ENCODE measurements around the gene MAP7D2. TPM values are rescaled to one million over a fixed set of nuclear protein-coding genes. Genes with fewer than 3 reads are reported as not detected.

MAP7D2 gene
- total RNA-seq, 4 donors from 2014 or later = 0.19 to 0.83 (median 0.44) TPM

DNA sequence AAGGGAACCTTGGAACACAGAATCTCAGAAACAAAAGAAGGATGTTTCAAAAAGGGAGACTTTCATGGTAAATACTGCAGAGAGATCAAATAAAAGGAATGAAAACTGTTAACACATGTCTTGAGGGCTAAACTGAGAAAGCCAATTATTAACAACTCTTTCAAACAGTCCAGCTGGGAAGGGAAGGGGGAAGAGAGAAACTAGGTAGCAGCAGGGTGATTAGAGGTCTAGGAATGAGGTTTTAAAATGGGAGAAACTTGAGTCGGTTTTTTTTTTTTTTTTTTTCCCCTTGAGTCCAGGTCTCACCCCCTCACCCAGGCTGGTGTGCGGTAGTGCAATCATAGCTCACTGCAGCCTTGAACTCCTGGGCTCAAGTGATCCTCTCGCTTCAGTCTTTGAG lies 130.2 kb downstream of the MAP7D2 start:
- intact Hi-C loops (cut with DNase I) = no loop called here
- H3K4me1 ChIP-seq = peaks cover 3 to 12% (median 8%) of the 10 kb centered on the region in 4 donors
- H3K36me3 ChIP-seq = no peaks in the 10 kb centered on the region
- no peak overlapping the region for H3K4me3 ChIP-seq
- TF ChIP-seq, protein P1, sequence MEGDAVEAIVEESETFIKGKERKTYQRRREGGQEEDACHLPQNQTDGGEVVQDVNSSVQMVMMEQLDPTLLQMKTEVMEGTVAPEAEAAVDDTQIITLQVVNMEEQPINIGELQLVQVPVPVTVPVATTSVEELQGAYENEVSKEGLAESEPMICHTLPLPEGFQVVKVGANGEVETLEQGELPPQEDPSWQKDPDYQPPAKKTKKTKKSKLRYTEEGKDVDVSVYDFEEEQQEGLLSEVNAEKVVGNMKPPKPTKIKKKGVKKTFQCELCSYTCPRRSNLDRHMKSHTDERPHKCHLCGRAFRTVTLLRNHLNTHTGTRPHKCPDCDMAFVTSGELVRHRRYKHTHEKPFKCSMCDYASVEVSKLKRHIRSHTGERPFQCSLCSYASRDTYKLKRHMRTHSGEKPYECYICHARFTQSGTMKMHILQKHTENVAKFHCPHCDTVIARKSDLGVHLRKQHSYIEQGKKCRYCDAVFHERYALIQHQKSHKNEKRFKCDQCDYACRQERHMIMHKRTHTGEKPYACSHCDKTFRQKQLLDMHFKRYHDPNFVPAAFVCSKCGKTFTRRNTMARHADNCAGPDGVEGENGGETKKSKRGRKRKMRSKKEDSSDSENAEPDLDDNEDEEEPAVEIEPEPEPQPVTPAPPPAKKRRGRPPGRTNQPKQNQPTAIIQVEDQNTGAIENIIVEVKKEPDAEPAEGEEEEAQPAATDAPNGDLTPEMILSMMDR (IDR thresholded peaks at IDR 0.05) = no peak
- TF ChIP-seq POLR2AphosphoS5 (IDR thresholded peaks at IDR 0.05) (no peak), POLR2A (IDR thresholded peaks at IDR 0.05; ENCODE audit: low read depth) (no peak)
- H3K27me3 ChIP-seq = no peaks in the 10 kb centered on the region
- no peak for DNase-seq (ENCODE audit: extremely low spot score)
- no peak overlapping the region for H3K27ac ChIP-seq (replicated peaks in 1 of 4)
- WGBS = 71% methylated on average over 3 of the region's 3 CpGs
- H3K9me3 ChIP-seq = no peaks in the 10 kb centered on the region

DNA sequence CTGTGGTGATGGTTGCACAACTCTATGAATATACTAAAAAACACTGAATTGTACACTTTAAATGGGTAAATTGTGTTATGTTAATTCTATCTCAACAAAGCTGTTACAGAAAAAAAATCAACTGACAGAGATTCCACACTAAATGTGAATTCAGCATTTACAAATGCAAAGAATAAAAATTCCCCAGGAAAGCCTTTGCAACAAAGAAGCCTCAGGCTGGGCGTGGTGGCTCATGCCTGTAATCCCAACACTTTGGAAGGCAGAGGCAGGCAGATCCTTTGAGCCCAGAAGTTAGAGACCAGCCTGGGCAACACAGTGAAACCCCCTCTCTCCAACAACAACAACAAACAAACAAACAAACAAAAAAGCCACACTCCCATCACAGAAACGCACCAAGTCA lies 134.8 kb downstream of the MAP7D2 start:
- 66% methylated on average over 2 of the region's 2 CpGs for WGBS

DNA sequence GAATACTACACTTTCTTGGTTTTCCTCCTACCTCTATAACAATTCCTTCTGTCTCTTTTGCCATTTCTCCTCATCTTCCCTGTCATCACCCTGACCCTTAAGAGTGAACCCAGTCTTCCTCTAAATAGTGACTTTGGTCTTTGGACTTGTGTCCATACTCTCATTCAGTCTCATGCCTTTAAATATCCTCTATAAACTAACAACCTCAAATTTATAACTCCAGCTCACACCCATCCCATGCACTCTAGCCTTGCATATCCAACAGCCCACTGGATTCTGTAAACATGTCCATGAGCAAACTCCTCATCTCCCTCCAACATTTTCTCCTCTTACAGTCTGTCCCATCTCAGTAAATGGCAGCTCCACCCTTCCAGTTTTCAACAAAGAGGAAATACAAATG lies 140.9 kb downstream of the MAP7D2 start:
- no peak overlapping the region for H3K27ac ChIP-seq (replicated peaks in 1 of 4)
- H3K27me3 ChIP-seq = no peaks in the 10 kb centered on the region
- intact Hi-C loops (cut with DNase I) = no loop called here

More for the DNA sequence above, 134.8 kb downstream of the MAP7D2 start:
- H3K36me3 ChIP-seq = no peaks in the 10 kb centered on the region
- H3K4me3 ChIP-seq = no peak overlapping the region
- H3K27me3 ChIP-seq = no peaks in the 10 kb centered on the region
- DNase-seq (ENCODE audit: extremely low spot score) = no peak
- no peak overlapping the region for H3K27ac ChIP-seq (replicated peaks in 1 of 4)
- H3K4me1 ChIP-seq = peaks cover 0 to 6% (median 2%) of the 10 kb centered on the region in 4 donors
- H3K9me3 ChIP-seq = no peaks in the 10 kb centered on the region
- intact Hi-C loops (cut with DNase I) = no loop called here
- TF ChIP-seq POLR2AphosphoS5 (IDR thresholded peaks at IDR 0.05) = no peak
- TF ChIP-seq EP300 (IDR thresholded peaks at IDR 0.05) = no peak
- TF ChIP-seq, protein P1 (IDR thresholded peaks at IDR 0.05) = no peak
- no peak for TF ChIP-seq POLR2A (IDR thresholded peaks at IDR 0.05; ENCODE audit: low read depth)

DNA sequence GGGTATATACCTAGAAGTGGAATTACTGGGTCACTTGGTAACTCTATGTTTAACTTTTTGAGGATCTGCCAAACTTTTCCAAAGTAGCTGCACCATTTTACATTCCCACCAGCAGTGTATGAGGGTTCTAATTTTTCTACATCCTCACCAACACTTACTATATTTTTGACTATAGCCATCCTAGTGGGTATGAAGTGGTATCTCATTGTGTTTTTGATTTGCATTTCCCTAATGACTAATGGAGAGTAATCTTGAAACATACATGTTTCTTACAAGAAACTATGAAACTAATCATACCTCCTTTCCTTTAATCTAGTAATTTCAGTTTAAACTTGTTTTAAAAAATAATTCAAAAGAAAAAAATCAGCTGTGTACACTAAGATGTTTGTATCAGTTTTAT lies 143.7 kb downstream of the MAP7D2 start:
- H3K27ac ChIP-seq (replicated peaks in 1 of 4) = no peak overlapping the region
- intact Hi-C loops (cut with DNase I) = no loop called here

More for the DNA sequence above, 140.9 kb downstream of the MAP7D2 start:
- no peak for DNase-seq (ENCODE audit: extremely low spot score)
- H3K4me1 ChIP-seq = no peaks in the 10 kb centered on the region
- TF ChIP-seq EP300 (IDR thresholded peaks at IDR 0.05) (no peak), POLR2A (IDR thresholded peaks at IDR 0.05; ENCODE audit: low read depth) (no peak), POLR2AphosphoS5 (IDR thresholded peaks at IDR 0.05) (no peak)
- H3K36me3 ChIP-seq = no peaks in the 10 kb centered on the region
- no peaks in the 10 kb centered on the region for H3K9me3 ChIP-seq
- no peak overlapping the region for H3K4me3 ChIP-seq

DNA sequence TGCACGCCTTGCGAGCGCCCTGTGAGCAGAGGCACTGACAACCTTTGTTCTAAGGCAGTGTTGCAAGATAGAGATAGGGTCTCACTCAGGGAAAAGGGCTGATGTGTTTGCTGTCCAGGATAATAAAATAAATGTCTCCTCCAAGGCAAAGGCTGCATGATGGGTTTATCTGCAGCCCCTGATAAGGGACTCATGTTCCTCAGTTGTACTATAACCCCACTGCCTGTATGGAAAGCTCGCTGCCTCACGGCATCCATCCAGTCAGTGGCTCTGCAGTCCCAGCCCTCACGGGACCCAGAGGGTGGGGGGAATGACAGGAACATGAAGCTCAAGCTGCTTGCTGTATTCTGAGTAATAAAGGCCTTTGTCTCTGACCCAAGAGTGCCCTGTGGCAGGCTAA lies 148.4 kb downstream of the MAP7D2 start:
- WGBS = 75% methylated on average over 6 of the region's 6 CpGs
- no peak overlapping the region for H3K4me3 ChIP-seq
- intact Hi-C loops (cut with DNase I) = no loop called here
- no peak for DNase-seq (ENCODE audit: extremely low spot score)
- H3K27ac ChIP-seq (replicated peaks in 1 of 4) = no peak overlapping the region
- peaks cover 0 to 31% (median 13%) of the 10 kb centered on the region in 4 donors for H3K36me3 ChIP-seq
- H3K9me3 ChIP-seq = no peaks in the 10 kb centered on the region
- H3K27me3 ChIP-seq = no peaks in the 10 kb centered on the region
- TF ChIP-seq POLR2AphosphoS5 (IDR thresholded peaks at IDR 0.05) (no peak), EP300 (IDR thresholded peaks at IDR 0.05) (no peak), POLR2A (IDR thresholded peaks at IDR 0.05; ENCODE audit: low read depth) (no peak)
- TF ChIP-seq, protein P1 (IDR thresholded peaks at IDR 0.05) = no peak
- H3K4me1 ChIP-seq = no peaks in the 10 kb centered on the region

More for the DNA sequence above, 143.7 kb downstream of the MAP7D2 start:
- DNase-seq (ENCODE audit: extremely low spot score) = no peak
- Histone ChIP-seq H3K36me3 (no peaks in the 10 kb centered on the region), H3K9me3 (no peaks in the 10 kb centered on the region), H3K4me1 (no peaks in the 10 kb centered on the region), H3K27me3 (no peaks in the 10 kb centered on the region), H3K4me3 (no peak overlapping the region)
- TF ChIP-seq, protein P1 (IDR thresholded peaks at IDR 0.05) = no peak
- no peak for TF ChIP-seq POLR2A (IDR thresholded peaks at IDR 0.05; ENCODE audit: low read depth)
- TF ChIP-seq POLR2AphosphoS5 (IDR thresholded peaks at IDR 0.05) = no peak
- no peak for TF ChIP-seq EP300 (IDR thresholded peaks at IDR 0.05)

Measured in esophagus muscularis mucosa (tissue), 4 donors.